HepG2 (cell line): ENCODE results near the gene SNX24. TPM values are rescaled to one million over a fixed set of nuclear protein-coding genes. Genes with fewer than 3 reads are reported as not detected.
A peak's percentile ranks its signal among the peaks of the same experiment; 100 is the strongest.

ENCODE experiments used
- GATAD2A ChIP-seq: IDR thresholded peaks from 2 replicates; pipeline ENCODE4 v1.6.1; 2016
- NBN ChIP-seq: fragments of 450-650 bp; conservative IDR thresholded peaks from 2 replicates; pipeline ENCODE4 v1.6.1; 2017
- NFIC ChIP-seq: IDR thresholded peaks from 2 replicates; pipeline ENCODE4 v1.6.1; 2012; ENCODE audit warnings: mild to moderate bottlenecking, low read length, inconsistent platforms
- SALL1 ChIP-seq: sonication (generic); formaldehyde crosslinking; IDR thresholded peaks from 2 replicates; pipeline ENCODE4 v1.8.0; 2022; ENCODE audit warnings: mild to moderate bottlenecking, missing genetic modification reagents
- SP5 ChIP-seq: IDR thresholded peaks from 2 replicates; pipeline ENCODE4 v1.6.1; 2016; ENCODE audit warnings: low read depth, borderline replicate concordance
- TCF7 ChIP-seq: sonication (generic); IDR thresholded peaks from 2 replicates; pipeline ENCODE4 v1.6.1; 2016; ENCODE audit warnings: antibody characterized with exemption, low read depth
- ZFP91 ChIP-seq: sonication (generic); formaldehyde crosslinking; IDR thresholded peaks from 2 replicates; pipeline ENCODE4 v1.9.0; 2022; ENCODE audit warnings: missing genetic modification reagents, mild to moderate bottlenecking, borderline replicate concordance
- ZKSCAN8 ChIP-seq: IDR thresholded peaks from 2 replicates; pipeline ENCODE4 v1.6.1; 2016; ENCODE audit warnings: borderline replicate concordance, missing genetic modification reagents, missing compliant biosample characterization
- ZNF382 ChIP-seq: sonication (generic); formaldehyde crosslinking; IDR thresholded peaks from 2 replicates; pipeline ENCODE4 v1.5.0; 2020; ENCODE audit warnings: missing genetic modification reagents, mild to moderate bottlenecking, borderline replicate concordance
- ZNF530 ChIP-seq: sonication (generic); formaldehyde crosslinking; IDR thresholded peaks from 2 replicates; pipeline ENCODE4 v1.5.0; 2020; ENCODE audit warnings: low read depth, mild to moderate bottlenecking, missing genetic modification reagents
- ZNF782 ChIP-seq: sonication (generic); formaldehyde crosslinking; IDR thresholded peaks from 2 replicates; pipeline ENCODE4 v1.4.0; 2020; ENCODE audit warnings: missing genetic modification reagents, mild to moderate bottlenecking, borderline replicate concordance
- ZSCAN25 ChIP-seq: sonication (generic); formaldehyde crosslinking; IDR thresholded peaks from 2 replicates; pipeline ENCODE4 v1.8.0; 2022; ENCODE audit warnings: mild to moderate bottlenecking, missing genetic modification reagents
- polyA plus RNA-seq, 8 experiments: library from polyadenylated mRNA; depleted of rRNA in 3 of 8; stranded (reverse) in 7 of 8; unstranded in 1 of 8; fragments of >200 nt; fragmentation: Illumina TruSeq in 4 of 8; extraction: Trizol in 4 of 8; gene quantifications; 2 replicates each; pipeline versions ENCODE4 v1.2.1 to v1.2.3, GENCODE V29; 2011 to 2016; ENCODE audit warnings: low read depth in 4 of 8, missing spikeins in 1 of 8, mixed read lengths in 1 of 8; ENCODE audit not compliant: insufficient read depth in 1 of 8
- total RNA-seq, 5 experiments: library from RNA; depleted of rRNA; stranded (reverse); fragments of >200 nt; fragmentation: Illumina TruSeq; extraction: Trizol; gene quantifications; 2 replicates each; pipeline ENCODE4 v1.2.3, GENCODE V29; 2016; ENCODE audit warnings: low read depth in 1 of 5
- TF ChIP-seq, protein P1 (sequence below): IDR thresholded peaks from 2 replicates; pipeline ENCODE4 v1.6.1; 2012; ENCODE audit warnings: low read length, improper control_type of control experiment
- TF ChIP-seq, protein P2 (sequence below): sonication (generic); formaldehyde crosslinking; IDR thresholded peaks from 2 replicates; pipeline ENCODE4 v1.5.1; 2020; ENCODE audit warnings: mild to moderate bottlenecking, missing genetic modification reagents, moderate library complexity
- TF ChIP-seq, protein P3 (sequence below): sonication (generic); formaldehyde crosslinking; IDR thresholded peaks from 2 replicates; pipeline ENCODE4 v1.5.1; 2020; ENCODE audit warnings: missing genetic modification reagents, mild to moderate bottlenecking, borderline replicate concordance
- TF ChIP-seq, protein P4 (sequence below): IDR thresholded peaks from 2 replicates; pipeline ENCODE4 v1.6.1; 2016

The SNX24 gene
- total and polyA plus RNA-seq, 2 of the 13 experiments (the other 11 are each of a cell fraction or from before 2014, with no cell fraction given): 7.2 to 23.7 TPM

GRCh38 chr5:123035918-123036390 is 190.5 kb downstream of the SNX24 start (continued):
- no peak for TF ChIP-seq ZNF382 (CRISPR knock-in tag)
- TF ChIP-seq, protein P1, sequence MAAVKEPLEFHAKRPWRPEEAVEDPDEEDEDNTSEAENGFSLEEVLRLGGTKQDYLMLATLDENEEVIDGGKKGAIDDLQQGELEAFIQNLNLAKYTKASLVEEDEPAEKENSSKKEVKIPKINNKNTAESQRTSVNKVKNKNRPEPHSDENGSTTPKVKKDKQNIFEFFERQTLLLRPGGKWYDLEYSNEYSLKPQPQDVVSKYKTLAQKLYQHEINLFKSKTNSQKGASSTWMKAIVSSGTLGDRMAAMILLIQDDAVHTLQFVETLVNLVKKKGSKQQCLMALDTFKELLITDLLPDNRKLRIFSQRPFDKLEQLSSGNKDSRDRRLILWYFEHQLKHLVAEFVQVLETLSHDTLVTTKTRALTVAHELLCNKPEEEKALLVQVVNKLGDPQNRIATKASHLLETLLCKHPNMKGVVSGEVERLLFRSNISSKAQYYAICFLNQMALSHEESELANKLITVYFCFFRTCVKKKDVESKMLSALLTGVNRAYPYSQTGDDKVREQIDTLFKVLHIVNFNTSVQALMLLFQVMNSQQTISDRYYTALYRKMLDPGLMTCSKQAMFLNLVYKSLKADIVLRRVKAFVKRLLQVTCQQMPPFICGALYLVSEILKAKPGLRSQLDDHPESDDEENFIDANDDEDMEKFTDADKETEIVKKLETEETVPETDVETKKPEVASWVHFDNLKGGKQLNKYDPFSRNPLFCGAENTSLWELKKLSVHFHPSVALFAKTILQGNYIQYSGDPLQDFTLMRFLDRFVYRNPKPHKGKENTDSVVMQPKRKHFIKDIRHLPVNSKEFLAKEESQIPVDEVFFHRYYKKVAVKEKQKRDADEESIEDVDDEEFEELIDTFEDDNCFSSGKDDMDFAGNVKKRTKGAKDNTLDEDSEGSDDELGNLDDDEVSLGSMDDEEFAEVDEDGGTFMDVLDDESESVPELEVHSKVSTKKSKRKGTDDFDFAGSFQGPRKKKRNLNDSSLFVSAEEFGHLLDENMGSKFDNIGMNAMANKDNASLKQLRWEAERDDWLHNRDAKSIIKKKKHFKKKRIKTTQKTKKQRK: no peak
- 0 out of 2 replicates have a peak, but pooled peaks have one; percentile 4 for TF ChIP-seq ZFP91 (CRISPR knock-in tag)
- TF ChIP-seq, protein P2, sequence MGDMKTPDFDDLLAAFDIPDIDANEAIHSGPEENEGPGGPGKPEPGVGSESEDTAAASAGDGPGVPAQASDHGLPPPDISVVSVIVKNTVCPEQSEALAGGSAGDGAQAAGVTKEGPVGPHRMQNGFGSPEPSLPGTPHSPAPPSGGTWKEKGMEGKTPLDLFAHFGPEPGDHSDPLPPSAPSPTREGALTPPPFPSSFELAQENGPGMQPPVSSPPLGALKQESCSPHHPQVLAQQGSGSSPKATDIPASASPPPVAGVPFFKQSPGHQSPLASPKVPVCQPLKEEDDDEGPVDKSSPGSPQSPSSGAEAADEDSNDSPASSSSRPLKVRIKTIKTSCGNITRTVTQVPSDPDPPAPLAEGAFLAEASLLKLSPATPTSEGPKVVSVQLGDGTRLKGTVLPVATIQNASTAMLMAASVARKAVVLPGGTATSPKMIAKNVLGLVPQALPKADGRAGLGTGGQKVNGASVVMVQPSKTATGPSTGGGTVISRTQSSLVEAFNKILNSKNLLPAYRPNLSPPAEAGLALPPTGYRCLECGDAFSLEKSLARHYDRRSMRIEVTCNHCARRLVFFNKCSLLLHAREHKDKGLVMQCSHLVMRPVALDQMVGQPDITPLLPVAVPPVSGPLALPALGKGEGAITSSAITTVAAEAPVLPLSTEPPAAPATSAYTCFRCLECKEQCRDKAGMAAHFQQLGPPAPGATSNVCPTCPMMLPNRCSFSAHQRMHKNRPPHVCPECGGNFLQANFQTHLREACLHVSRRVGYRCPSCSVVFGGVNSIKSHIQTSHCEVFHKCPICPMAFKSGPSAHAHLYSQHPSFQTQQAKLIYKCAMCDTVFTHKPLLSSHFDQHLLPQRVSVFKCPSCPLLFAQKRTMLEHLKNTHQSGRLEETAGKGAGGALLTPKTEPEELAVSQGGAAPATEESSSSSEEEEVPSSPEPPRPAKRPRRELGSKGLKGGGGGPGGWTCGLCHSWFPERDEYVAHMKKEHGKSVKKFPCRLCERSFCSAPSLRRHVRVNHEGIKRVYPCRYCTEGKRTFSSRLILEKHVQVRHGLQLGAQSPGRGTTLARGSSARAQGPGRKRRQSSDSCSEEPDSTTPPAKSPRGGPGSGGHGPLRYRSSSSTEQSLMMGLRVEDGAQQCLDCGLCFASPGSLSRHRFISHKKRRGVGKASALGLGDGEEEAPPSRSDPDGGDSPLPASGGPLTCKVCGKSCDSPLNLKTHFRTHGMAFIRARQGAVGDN (CRISPR knock-in tag): peak; percentile 47; the same call in 1 of the 2 replicates
- TF ChIP-seq TCF7: no peak
- no peak for TF ChIP-seq NFIC
- TF ChIP-seq ZNF782 (CRISPR knock-in tag): 0 out of 2 replicates have a peak, but pooled peaks have one; percentile 61
- TF ChIP-seq, protein P3, sequence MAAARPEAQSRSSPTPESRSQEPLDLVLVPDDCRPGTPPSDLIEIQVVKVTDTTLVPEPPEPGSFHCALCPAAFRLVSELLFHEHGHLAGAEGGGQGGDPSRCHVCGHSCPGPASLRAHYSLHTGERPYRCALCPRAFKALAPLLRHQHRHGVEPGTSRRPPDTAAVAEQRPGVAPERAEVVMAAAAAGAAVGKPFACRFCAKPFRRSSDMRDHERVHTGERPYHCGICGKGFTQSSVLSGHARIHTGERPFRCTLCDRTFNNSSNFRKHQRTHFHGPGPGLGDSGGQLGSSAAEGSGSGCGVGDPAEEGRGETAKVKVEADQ (CRISPR knock-in tag): peak; percentile 70; the same call in 1 of the 2 replicates
- no peak for TF ChIP-seq ZSCAN25 (CRISPR knock-in tag)
- TF ChIP-seq ZKSCAN8 (CRISPR knock-in tag): no peak
- no peak for TF ChIP-seq NBN
- TF ChIP-seq SP5: 0 out of 2 replicates have a peak, but pooled peaks have one; percentile 8
- 0 out of 2 replicates have a peak, but pooled peaks have one; percentile 16 for TF ChIP-seq SALL1
- TF ChIP-seq ZNF530 (CRISPR knock-in tag): no peak
- no peak for TF ChIP-seq GATAD2A (CRISPR knock-in tag)
- TF ChIP-seq, protein P4, sequence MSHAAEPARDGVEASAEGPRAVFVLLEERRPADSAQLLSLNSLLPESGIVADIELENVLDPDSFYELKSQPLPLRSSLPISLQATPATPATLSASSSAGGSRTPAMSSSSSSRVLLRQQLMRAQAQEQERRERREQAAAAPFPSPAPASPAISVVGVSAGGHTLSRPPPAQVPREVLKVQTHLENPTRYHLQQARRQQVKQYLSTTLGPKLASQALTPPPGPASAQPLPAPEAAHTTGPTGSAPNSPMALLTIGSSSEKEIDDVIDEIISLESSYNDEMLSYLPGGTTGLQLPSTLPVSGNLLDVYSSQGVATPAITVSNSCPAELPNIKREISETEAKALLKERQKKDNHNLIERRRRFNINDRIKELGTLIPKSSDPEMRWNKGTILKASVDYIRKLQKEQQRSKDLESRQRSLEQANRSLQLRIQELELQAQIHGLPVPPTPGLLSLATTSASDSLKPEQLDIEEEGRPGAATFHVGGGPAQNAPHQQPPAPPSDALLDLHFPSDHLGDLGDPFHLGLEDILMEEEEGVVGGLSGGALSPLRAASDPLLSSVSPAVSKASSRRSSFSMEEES (CRISPR knock-in tag): no peak
